Testis (tissue), 2 donors: ENCODE measurements around the gene FOXN3.

Experiments used
- POLR2A ChIP-seq: fragments of 450-650 bp; IDR thresholded peaks from one replicate; pipeline ENCODE4 v1.6.1; 2017; ENCODE audit warnings: antibody characterized with exemption, mild to moderate bottlenecking, moderate library complexity
- TF ChIP-seq, protein P1 (sequence below), 3 experiments: fragments of 450-650 bp in 2 of 3; fragments of 200-600 bp in 1 of 3; sonication (generic) in 1 of 3; IDR thresholded peaks; one replicate each; pipeline ENCODE4 v1.5.1; 2016 to 2019; ENCODE audit warnings: antibody characterized with exemption in 3 of 3, mild to moderate bottlenecking in 2 of 3, moderate library complexity in 1 of 3

DNA sequence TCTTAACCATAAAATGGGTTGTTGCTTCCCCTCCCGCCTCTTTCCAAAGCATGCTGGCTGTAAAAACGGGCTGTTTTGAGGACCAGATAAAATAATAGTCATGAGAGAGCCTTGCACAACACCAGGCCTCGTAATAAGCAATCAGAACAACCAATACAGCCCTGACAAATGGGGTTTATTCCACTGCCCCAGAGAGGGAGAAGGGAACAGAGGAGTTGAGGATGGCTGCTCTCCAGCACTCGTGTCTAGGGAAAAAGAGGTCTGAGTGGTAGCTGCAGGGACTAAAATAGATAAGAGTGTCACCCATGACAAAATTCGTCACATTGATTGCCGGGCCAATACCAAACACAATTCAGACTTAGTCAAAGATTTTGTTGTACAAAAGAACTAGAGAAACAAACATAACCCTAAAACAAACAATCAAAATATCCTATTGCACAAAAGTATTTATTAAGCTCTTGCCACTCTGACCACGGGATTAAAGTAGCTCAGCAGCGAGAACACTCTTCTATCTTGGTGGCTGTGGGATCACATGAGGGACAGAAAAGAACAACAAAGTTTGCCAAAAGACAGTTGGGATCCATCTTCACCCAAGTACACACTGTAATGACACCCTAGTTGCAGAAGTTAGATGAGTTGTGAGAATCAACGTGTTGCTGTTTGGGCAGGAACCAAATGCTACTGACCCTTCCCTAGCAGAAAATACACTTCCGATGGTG is 188.0 kb downstream of the FOXN3 start:
- TF ChIP-seq, protein P1, sequence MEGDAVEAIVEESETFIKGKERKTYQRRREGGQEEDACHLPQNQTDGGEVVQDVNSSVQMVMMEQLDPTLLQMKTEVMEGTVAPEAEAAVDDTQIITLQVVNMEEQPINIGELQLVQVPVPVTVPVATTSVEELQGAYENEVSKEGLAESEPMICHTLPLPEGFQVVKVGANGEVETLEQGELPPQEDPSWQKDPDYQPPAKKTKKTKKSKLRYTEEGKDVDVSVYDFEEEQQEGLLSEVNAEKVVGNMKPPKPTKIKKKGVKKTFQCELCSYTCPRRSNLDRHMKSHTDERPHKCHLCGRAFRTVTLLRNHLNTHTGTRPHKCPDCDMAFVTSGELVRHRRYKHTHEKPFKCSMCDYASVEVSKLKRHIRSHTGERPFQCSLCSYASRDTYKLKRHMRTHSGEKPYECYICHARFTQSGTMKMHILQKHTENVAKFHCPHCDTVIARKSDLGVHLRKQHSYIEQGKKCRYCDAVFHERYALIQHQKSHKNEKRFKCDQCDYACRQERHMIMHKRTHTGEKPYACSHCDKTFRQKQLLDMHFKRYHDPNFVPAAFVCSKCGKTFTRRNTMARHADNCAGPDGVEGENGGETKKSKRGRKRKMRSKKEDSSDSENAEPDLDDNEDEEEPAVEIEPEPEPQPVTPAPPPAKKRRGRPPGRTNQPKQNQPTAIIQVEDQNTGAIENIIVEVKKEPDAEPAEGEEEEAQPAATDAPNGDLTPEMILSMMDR (IDR thresholded peaks at IDR 0.05), result no peak
- TF ChIP-seq POLR2A, result no peak
